B cell (primary cell): ENCODE data around the gene DDX23.

Experiments
- EZH2 ChIP-seq: IDR thresholded peaks from 2 replicates; pipeline ENCODE4 v1.6.1; 2012; ENCODE audit warnings: borderline replicate concordance, low read depth, mild to moderate bottlenecking, moderate library complexity, low read length; ENCODE audit not compliant: insufficient read depth, poor library complexity, severe bottlenecking
- TF ChIP-seq, protein P1 (sequence below): fragments of 200-600 bp; IDR thresholded peaks from one replicate; pipeline ENCODE4 v1.8.0; 2022; ENCODE audit warnings: antibody characterized with exemption, mild to moderate bottlenecking

DNA sequence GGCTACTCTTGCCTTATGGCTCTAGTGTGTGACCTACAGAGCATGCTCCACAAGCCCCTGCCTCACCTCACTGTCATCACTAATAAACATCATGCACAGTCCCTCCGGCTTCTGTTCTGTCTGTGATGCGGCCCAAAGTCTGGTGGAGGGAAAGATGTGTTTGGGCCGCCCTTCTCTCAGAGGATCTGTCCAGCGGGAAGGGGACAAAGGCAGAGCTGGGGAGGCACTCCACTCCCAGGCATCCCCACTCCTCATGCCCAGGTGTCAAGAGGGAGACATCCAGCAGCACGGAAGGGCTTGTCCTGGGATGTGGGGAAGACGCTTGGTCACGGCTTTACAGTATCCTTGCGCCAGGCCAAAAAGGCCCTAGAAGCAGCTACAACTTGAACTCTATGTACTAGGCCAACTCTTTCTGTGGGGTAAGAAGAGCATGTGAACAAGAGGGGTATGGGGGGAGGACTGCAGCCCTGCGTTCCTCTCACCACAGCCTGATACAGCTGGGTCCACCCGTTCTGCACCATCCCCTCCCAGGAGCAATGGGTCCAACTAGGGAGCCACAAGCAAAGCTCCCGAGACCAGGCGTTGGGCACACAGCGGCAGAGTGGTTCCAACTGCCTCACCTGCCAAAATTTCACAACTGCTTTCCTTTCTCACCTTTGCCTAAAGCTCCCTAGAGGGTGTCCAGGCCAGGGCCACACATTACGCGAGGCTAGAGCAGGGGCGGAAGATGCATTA is 23.0 kb downstream of the DDX23 start:
- TF ChIP-seq, protein P1, sequence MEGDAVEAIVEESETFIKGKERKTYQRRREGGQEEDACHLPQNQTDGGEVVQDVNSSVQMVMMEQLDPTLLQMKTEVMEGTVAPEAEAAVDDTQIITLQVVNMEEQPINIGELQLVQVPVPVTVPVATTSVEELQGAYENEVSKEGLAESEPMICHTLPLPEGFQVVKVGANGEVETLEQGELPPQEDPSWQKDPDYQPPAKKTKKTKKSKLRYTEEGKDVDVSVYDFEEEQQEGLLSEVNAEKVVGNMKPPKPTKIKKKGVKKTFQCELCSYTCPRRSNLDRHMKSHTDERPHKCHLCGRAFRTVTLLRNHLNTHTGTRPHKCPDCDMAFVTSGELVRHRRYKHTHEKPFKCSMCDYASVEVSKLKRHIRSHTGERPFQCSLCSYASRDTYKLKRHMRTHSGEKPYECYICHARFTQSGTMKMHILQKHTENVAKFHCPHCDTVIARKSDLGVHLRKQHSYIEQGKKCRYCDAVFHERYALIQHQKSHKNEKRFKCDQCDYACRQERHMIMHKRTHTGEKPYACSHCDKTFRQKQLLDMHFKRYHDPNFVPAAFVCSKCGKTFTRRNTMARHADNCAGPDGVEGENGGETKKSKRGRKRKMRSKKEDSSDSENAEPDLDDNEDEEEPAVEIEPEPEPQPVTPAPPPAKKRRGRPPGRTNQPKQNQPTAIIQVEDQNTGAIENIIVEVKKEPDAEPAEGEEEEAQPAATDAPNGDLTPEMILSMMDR = no peak
- no peak for TF ChIP-seq EZH2
